Hepatocyte (in vitro differentiated cells): ENCODE data around the gene SLC25A33.

ENCODE experiments used
- EZH2 ChIP-seq: fragments of 200-600 bp; sonication (generic); IDR thresholded peaks from 2 replicates; pipeline ENCODE4 v1.6.1; 2016; ENCODE audit warnings: antibody characterized with exemption, mild to moderate bottlenecking, borderline replicate concordance
- TF ChIP-seq, protein P1 (sequence below): fragments of 200-600 bp; sonication (generic); IDR thresholded peaks from 2 replicates; pipeline ENCODE4 v1.5.1; 2016; ENCODE audit warnings: antibody characterized with exemption, mild to moderate bottlenecking; ENCODE audit not compliant: poor library complexity

DNA sequence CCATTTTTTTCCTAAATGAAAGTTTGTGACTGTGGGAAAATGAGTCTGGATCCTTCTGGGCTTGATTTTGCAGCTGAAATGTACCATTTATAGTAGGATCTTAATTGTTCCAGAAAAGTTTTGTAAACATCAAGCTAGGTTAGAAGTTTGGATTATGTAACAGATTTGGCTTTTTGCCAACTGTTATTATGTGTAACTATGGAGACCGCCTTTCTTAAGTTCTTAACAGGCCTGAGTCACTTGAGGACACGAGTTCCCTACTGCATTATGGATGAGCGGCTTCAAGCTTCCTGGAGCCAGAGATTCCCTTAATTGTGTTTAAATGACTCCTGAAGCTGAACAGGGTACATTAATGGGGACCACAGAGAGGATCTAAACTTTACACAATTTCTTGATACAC, 22.2 kb downstream of the SLC25A33 start:
- TF ChIP-seq, protein P1, sequence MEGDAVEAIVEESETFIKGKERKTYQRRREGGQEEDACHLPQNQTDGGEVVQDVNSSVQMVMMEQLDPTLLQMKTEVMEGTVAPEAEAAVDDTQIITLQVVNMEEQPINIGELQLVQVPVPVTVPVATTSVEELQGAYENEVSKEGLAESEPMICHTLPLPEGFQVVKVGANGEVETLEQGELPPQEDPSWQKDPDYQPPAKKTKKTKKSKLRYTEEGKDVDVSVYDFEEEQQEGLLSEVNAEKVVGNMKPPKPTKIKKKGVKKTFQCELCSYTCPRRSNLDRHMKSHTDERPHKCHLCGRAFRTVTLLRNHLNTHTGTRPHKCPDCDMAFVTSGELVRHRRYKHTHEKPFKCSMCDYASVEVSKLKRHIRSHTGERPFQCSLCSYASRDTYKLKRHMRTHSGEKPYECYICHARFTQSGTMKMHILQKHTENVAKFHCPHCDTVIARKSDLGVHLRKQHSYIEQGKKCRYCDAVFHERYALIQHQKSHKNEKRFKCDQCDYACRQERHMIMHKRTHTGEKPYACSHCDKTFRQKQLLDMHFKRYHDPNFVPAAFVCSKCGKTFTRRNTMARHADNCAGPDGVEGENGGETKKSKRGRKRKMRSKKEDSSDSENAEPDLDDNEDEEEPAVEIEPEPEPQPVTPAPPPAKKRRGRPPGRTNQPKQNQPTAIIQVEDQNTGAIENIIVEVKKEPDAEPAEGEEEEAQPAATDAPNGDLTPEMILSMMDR: no peak
- no peak for TF ChIP-seq EZH2
